Stomach smooth muscle (tissue), 2 donors: ENCODE measurements around the gene ASS1.

ENCODE experiments used
- H3K27ac ChIP-seq: one replicate; pipeline ENCODE4 v1.7.0; 2013; ENCODE audit warnings: mild to moderate bottlenecking, low read length, inconsistent platforms
- H3K27me3 ChIP-seq, 2 donors: one replicate each; pipeline ENCODE4 v1.7.0; 2013; ENCODE audit warnings: low read length in 2 of 2; ENCODE audit not compliant: insufficient read depth in 2 of 2, control insufficient read depth in 1 of 2
- H3K36me3 ChIP-seq, 2 donors: one replicate each; pipeline ENCODE4 v1.7.0; 2013; ENCODE audit warnings: low read length in 2 of 2; ENCODE audit not compliant: control insufficient read depth in 2 of 2, insufficient read depth in 2 of 2
- H3K4me1 ChIP-seq: one replicate; pipeline ENCODE4 v1.7.0; 2013; ENCODE audit warnings: low read length; ENCODE audit not compliant: control insufficient read depth, insufficient read depth
- H3K4me3 ChIP-seq, 2 donors: one replicate each; pipeline ENCODE4 v1.7.0; 2013; ENCODE audit warnings: low read length in 2 of 2
- H3K9ac ChIP-seq, 2 donors: one replicate each; pipeline ENCODE4 v1.7.0; 2013; ENCODE audit warnings: low read length in 2 of 2, mild to moderate bottlenecking in 1 of 2
- H3K9me3 ChIP-seq, 2 donors: one replicate each; pipeline ENCODE4 v1.7.0; 2013; ENCODE audit warnings: low read length in 2 of 2; ENCODE audit not compliant: control insufficient read depth in 2 of 2
- donor health status: healthy.
- donor health status: Pancreatic carcinoma.

The ASS1 gene

DNA sequence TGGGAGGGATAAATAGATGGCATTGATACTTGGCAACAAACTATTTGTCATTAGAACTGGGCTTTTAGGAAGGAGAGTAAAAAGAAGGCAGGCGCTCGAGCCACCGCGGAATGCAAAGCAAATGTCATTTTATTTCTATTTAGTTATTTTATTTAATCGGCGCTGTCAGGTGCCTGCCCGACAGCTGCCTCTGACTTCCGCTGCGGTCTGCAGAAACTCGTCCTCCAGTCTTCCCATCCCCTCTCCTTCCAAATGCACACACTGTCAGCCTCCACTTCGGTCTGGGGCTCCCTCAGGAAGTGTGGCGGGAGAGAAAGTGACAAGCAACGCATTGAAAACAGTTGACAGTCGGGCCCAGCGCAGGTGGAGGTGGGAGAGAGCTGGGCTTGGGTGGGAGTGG, 29.3 kb downstream of the ASS1 start:
- no peaks in the 10 kb centered on the region for H3K27me3 ChIP-seq
- H3K36me3 ChIP-seq: peaks cover 0 to 2% of the 10 kb centered on the region in 2 donors
- no peak overlapping the region for H3K4me3 ChIP-seq
- no peak overlapping the region for H3K27ac ChIP-seq
- no peaks in the 10 kb centered on the region for H3K9me3 ChIP-seq
- no peaks in the 10 kb centered on the region for H3K4me1 ChIP-seq
- no peak overlapping the region for H3K9ac ChIP-seq

DNA sequence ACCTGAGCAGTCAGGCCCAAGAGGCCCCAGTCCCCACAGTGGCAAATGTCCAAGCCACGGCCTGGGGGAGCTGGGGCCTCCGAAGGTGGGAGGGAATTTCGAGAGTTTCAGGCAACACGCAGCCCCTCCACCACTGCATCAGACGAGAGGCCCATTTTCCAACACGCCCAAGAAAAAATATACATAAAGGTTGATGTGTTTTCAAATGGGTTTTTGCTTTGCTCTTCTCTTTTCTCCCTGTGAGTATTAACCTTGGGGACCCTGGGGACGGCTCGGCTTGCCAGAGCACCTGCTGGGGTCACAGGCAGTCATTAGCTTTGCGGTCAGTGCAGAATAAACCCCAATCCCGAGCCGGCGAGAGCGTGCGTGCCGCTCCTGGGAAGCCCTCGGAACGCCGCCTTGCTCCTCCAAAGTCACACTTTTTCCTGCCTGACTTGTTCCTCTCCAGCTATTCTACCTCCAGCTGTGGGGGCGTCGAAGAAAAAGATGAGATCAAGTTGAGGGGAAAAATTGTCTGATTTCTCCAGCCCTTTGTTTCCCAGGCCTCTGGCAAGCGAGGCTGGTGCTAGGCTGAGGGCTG, 31.5 kb downstream of the ASS1 start:
- no peaks in the 10 kb centered on the region for H3K27me3 ChIP-seq
- H3K4me3 ChIP-seq: no peak overlapping the region
- peaks cover 0 to 5% of the 10 kb centered on the region in 2 donors for H3K36me3 ChIP-seq
- H3K9me3 ChIP-seq: no peaks in the 10 kb centered on the region
- no peaks in the 10 kb centered on the region for H3K4me1 ChIP-seq
- H3K27ac ChIP-seq: no peak overlapping the region
- H3K9ac ChIP-seq: no peak overlapping the region

GRCh38 chr9:130477564-130477963, 32.8 kb downstream of the ASS1 start:
- Histone ChIP-seq H3K4me1 (no peaks in the 10 kb centered on the region), H3K27ac (no peak overlapping the region), H3K36me3 (peaks cover 0 to 5% of the 10 kb centered on the region in 2 donors), H3K9me3 (no peaks in the 10 kb centered on the region), H3K4me3 (no peak overlapping the region), H3K9ac (no peak overlapping the region), H3K27me3 (no peaks in the 10 kb centered on the region)

- Histone ChIP-seq H3K27ac (no peak overlapping the region), H3K27me3 (no peaks in the 10 kb centered on the region), H3K9ac (no peak overlapping the region), H3K4me3 (no peak overlapping the region), H3K4me1 (no peaks in the 10 kb centered on the region), H3K9me3 (no peaks in the 10 kb centered on the region), H3K36me3 (peaks cover 0 to 3% of the 10 kb centered on the region in 2 donors)
Observed at GRCh38 chr9:130478152-130478551, 33.4 kb downstream of the ASS1 start.

DNA sequence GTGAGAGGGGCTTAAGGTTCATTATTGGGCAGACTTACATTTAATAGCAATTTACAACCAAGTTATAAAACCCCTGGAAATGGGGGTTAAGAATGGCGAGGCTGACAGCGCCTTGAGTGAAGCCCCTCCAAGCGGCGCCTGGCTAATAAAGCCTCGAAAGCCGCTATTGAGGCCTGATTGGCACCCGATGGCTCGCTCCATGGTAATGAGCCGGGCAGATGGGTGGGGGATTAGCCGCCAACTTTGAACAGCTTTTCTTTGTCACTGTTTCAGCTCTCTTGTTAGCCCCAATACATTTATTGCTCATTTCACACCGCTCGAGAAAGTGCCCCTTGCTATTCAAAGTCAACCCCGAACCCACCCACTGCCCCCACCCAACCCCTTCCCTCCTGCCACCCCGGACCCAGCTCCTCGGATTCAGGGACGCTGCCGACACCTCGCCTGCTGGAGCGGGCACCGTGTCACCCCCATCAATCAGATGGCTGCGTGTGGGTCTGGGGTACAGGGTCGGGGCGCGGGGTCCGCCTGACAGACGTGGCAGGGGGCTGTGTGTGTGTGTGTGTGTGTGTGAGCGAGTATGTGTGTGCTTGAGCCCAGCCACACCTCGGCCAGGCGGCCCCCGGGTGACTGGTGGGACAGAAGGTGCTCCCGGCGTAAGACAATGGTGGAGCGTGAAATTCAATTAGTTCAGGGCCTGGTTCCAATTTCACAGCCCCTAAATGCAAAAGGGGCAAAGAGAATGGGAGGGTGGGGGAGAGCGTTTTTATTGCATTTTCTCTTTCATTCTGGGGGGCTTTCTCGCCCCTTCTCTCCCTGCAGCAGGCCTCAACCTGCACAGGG, 34.2 kb downstream of the ASS1 start:
- H3K27ac ChIP-seq: no peak overlapping the region
- no peaks in the 10 kb centered on the region for H3K4me1 ChIP-seq
- no peak overlapping the region for H3K9ac ChIP-seq
- H3K4me3 ChIP-seq: no peak overlapping the region
- no peaks in the 10 kb centered on the region for H3K9me3 ChIP-seq
- peaks cover 0 to 3% of the 10 kb centered on the region in 2 donors for H3K36me3 ChIP-seq
- H3K27me3 ChIP-seq: no peaks in the 10 kb centered on the region

DNA sequence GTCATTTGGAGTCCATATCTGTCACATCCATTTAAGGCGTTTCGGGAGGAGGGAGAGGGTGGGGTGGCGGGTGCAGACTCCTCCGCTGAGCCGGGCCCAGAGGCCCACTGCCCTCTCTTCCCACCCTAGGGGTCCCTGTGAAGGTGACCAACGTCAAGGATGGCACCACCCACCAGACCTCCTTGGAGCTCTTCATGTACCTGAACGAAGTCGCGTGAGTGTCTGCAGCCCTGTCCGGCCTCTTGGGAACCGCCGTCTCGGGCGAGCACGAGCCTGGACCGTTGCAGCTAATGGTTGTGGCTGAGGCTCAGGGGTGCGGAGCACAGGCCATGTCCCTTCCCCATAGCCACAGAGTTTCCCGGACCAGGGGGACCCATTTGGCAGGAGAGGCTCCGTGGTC, 34.8 kb downstream of the ASS1 start:
- Histone ChIP-seq H3K27me3 (no peaks in the 10 kb centered on the region), H3K36me3 (peaks cover 0 to 3% of the 10 kb centered on the region in 2 donors), H3K4me3 (no peak overlapping the region), H3K4me1 (no peaks in the 10 kb centered on the region), H3K9me3 (no peaks in the 10 kb centered on the region), H3K9ac (no peak overlapping the region), H3K27ac (no peak overlapping the region)

DNA sequence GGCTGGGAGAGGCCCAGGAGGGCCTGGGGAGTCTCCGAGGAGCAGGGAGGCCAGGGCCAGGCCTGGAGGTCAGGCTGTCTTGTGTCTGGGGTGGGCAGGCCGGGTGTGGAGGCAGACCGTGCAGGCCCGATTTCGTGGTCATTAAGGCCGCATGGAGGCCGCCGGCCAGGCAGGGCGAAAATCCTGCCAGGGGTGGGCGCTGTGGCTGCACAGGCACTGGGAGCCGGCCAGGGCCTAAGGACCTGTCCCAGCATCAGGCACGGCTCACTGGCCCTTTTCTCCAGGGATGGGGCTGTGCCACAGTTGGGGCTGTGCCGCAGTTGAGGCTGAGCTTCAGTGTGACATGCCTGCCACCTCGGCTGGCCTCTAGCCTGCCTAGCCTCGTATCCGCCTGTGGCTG, 35.9 kb downstream of the ASS1 start:
- H3K9ac ChIP-seq: no peak overlapping the region
- H3K27me3 ChIP-seq: no peaks in the 10 kb centered on the region
- peaks cover 0 to 3% of the 10 kb centered on the region in 2 donors for H3K36me3 ChIP-seq
- no peaks in the 10 kb centered on the region for H3K9me3 ChIP-seq
- no peak overlapping the region for H3K4me3 ChIP-seq
- no peaks in the 10 kb centered on the region for H3K4me1 ChIP-seq
- no peak overlapping the region for H3K27ac ChIP-seq

- Histone ChIP-seq H3K9me3 (no peaks in the 10 kb centered on the region), H3K27me3 (no peaks in the 10 kb centered on the region)
Observed at GRCh38 chr9:130482463-130482862, 37.7 kb downstream of the ASS1 start.

DNA sequence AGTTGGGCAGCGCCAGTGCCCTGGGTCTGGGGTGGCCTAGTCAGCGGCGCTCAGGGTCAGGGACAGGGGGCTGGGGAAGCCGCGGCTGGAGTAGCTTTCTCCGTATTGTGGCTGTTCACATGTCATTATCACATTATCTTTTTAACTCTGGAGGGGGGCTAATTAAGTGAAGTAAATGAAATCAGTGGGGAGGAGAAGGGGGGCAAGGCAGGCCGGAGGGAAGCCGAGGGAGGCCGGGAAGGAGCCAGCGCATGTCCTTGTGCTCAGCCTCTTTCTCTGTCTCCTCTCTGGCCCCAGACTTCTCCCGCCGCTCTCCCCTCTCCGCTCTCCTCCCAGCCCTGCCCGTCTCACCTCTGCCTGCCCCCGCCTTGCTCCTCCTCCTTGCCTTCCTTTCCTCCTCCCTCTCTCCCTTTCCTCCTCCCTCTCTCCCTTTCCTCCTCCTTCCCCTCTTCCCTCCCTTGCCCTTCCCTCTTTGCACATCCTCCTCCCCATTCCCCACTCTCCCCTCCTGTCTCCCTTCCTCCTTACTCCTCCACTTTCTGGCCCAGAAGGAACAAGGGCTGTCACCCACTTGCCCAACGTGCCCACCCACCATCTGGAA, 38.7 kb downstream of the ASS1 start:
- Histone ChIP-seq H3K36me3 (peaks cover 0 to 3% of the 10 kb centered on the region in 2 donors), H3K27me3 (no peaks in the 10 kb centered on the region), H3K9ac (no peak overlapping the region), H3K4me3 (no peak overlapping the region), H3K4me1 (no peaks in the 10 kb centered on the region), H3K27ac (no peak overlapping the region), H3K9me3 (no peaks in the 10 kb centered on the region)

More at GRCh38 chr9:130482463-130482862, 37.7 kb downstream of the ASS1 start:
- H3K36me3 ChIP-seq: peaks cover 0 to 3% of the 10 kb centered on the region in 2 donors
- H3K27ac ChIP-seq: no peak overlapping the region
- H3K4me3 ChIP-seq: no peak overlapping the region
- H3K9ac ChIP-seq: no peak overlapping the region
- no peaks in the 10 kb centered on the region for H3K4me1 ChIP-seq

- no peak overlapping the region for H3K27ac ChIP-seq
- H3K9ac ChIP-seq: no peak overlapping the region
- H3K4me1 ChIP-seq: no peaks in the 10 kb centered on the region
- no peak overlapping the region for H3K4me3 ChIP-seq
- H3K36me3 ChIP-seq: peaks cover under 1 to 4% of the 10 kb centered on the region in 2 donors
- H3K9me3 ChIP-seq: no peaks in the 10 kb centered on the region
- no peaks in the 10 kb centered on the region for H3K27me3 ChIP-seq
Observed at GRCh38 chr9:130484362-130485072, 39.8 kb downstream of the ASS1 start.
